Natural killer cell (primary cell): ENCODE results near the gene TIGD2. TPM values are rescaled to one million over a fixed set of nuclear protein-coding genes. Genes with fewer than 3 reads are reported as not detected.

Experiments
- ATAC-seq, 3 donors: fragments of 150-1000 bp in 2 of 3; fragments of 200-7000 bp in 1 of 3; cut with Tn5 transposase; 1 replicate in 1 of 3; 2 replicates in 2 of 3; pipeline ENCODE4 v1.10.0; 2021; ENCODE audit warnings: mild to moderate bottlenecking in 2 of 3, moderate library complexity in 2 of 3
- DNase-seq, 2 donors: peaks; one replicate each; pipeline versions ENCODE4 v3.0.0 to v3.0.0-alpha.2; 2013 to 2021; ENCODE audit warnings: mixed read lengths in 1 of 2
- H3K27ac ChIP-seq: one replicate; pipeline ENCODE4 v1.5.1; 2013; ENCODE audit warnings: mild to moderate bottlenecking, low read length
- H3K27me3 ChIP-seq: one replicate; pipeline ENCODE4 v1.6.1; 2013; ENCODE audit warnings: low read length; ENCODE audit not compliant: control insufficient read depth, insufficient read depth
- H3K36me3 ChIP-seq: one replicate; pipeline ENCODE4 v1.6.1; 2013; ENCODE audit warnings: low read length; ENCODE audit not compliant: control insufficient read depth, insufficient read depth
- H3K4me1 ChIP-seq: one replicate; pipeline ENCODE4 v1.6.1; 2013; ENCODE audit warnings: low read length; ENCODE audit not compliant: control insufficient read depth, insufficient read depth
- H3K4me3 ChIP-seq: one replicate; pipeline ENCODE4 v1.5.1; 2013; ENCODE audit warnings: low read length
- H3K9me3 ChIP-seq: one replicate; pipeline ENCODE4 v1.6.1; 2013; ENCODE audit warnings: low read length; ENCODE audit not compliant: control insufficient read depth, insufficient read depth
- H3K27ac Mint-ChIP-seq, 2 donors: one replicate each; pipeline ENCODE4 v1.8.0; 2022; ENCODE audit warnings: mild to moderate bottlenecking in 2 of 2, mixed read lengths in 2 of 2, moderate library complexity in 1 of 2
- H3K27me3 Mint-ChIP-seq, 2 donors: one replicate each; pipeline ENCODE4 v1.8.0; 2022; ENCODE audit warnings: low read depth in 2 of 2, mixed read lengths in 2 of 2
- H3K36me3 Mint-ChIP-seq: one replicate; pipeline ENCODE4 v1.8.0; 2022; ENCODE audit warnings: mixed read lengths
- H3K4me1 Mint-ChIP-seq, 2 donors: one replicate each; pipeline ENCODE4 v1.8.0; 2022; ENCODE audit warnings: mixed read lengths in 2 of 2
- H3K4me3 Mint-ChIP-seq: one replicate; pipeline ENCODE4 v1.8.0; 2022; ENCODE audit warnings: mild to moderate bottlenecking, moderate library complexity, mixed read lengths
- H3K9me3 Mint-ChIP-seq, 2 donors: one replicate each; pipeline ENCODE4 v1.8.0; 2022; ENCODE audit warnings: mixed read lengths in 2 of 2
- CTCF ChIP-seq: fragments of 200-600 bp; IDR thresholded peaks from one replicate; pipeline ENCODE4 v1.8.0; 2022; ENCODE audit warnings: antibody characterized with exemption
- WGBS: methylation state at CpG from one replicate; pipeline ENCODE4 v1.1.7; 2013; ENCODE audit warnings: missing lambda C conversion rate; ENCODE audit not compliant: insufficient coverage; 5-methylcytosine and 5-hydroxymethylcytosine counted together
- intact Hi-C: fragments of 100-400 bp; cut with micrococcal nuclease; formaldehyde crosslinking; loops from one replicate; pipeline ENCODE4 v1.14.2; 2022
- total RNA-seq, 4 donors: library from RNA; stranded (reverse); fragments of 120-200 nt in 1 of 4; gene quantifications; one replicate each; pipeline versions ENCODE4 v1.2.3 to v1.2.4, GENCODE V29; 2013 to 2022

TIGD2 gene
- total RNA-seq, 3 donors from 2014 or later (not counting 1 experiment from before 2014, with no cell fraction given), result 3.2 to 7.6 (median 5.1) TPM

- intact Hi-C loops, result loop anchor here (10.0 kb wide), 1 partner anchor 178 kb away; no protein-coding TSS in a partner anchor
- Mint-ChIP-seq H3K9me3 (no peaks in the 10 kb centered on the region), H3K27me3 (no peaks in the 10 kb centered on the region), H3K4me1 (peaks cover 14 to 15% of the 10 kb centered on the region in 2 donors), H3K27ac (no peak overlapping the region), H3K36me3 (no peaks in the 10 kb centered on the region), H3K4me3 (no peak overlapping the region)
- Histone ChIP-seq H3K9me3 (no peaks in the 10 kb centered on the region), H3K27me3 (no peaks in the 10 kb centered on the region), H3K36me3 (no peaks in the 10 kb centered on the region), H3K4me3 (no peak overlapping the region), H3K4me1 (peaks cover 2% of the 10 kb centered on the region), H3K27ac (no peak overlapping the region)
- WGBS, result 81% methylated on average over 2 of the region's 3 CpGs
- DNase-seq (no peak), ATAC-seq (no peak)
- no peak for TF ChIP-seq CTCF
Observed at GRCh38 chr4:89117115-89117514, 5.8 kb downstream of the TIGD2 start.

- H3K36me3 Mint-ChIP-seq, result no peaks in the 10 kb centered on the region
- no peak overlapping the region for H3K27ac Mint-ChIP-seq
- no peak overlapping the region for H3K4me3 ChIP-seq
- H3K4me3 Mint-ChIP-seq, result no peak overlapping the region
- no peaks in the 10 kb centered on the region for H3K27me3 Mint-ChIP-seq
- H3K9me3 ChIP-seq, result no peaks in the 10 kb centered on the region
- DNase-seq (no peak), ATAC-seq (no peak)
- H3K9me3 Mint-ChIP-seq, result no peaks in the 10 kb centered on the region
- no peak overlapping the region for H3K27ac ChIP-seq
- no peaks in the 10 kb centered on the region for H3K4me1 Mint-ChIP-seq
- no peaks in the 10 kb centered on the region for H3K36me3 ChIP-seq
- no peaks in the 10 kb centered on the region for H3K4me1 ChIP-seq
- WGBS, result no CpG with 5 or more reads among the region's 1 CpG
- H3K27me3 ChIP-seq, result no peaks in the 10 kb centered on the region
- intact Hi-C loops, result loop anchor here (10.0 kb wide), 1 partner anchor 176 kb away; no protein-coding TSS in a partner anchor
- no peak for TF ChIP-seq CTCF
Observed at GRCh38 chr4:89119166-89119565, 7.8 kb downstream of the TIGD2 start.

- no peak for TF ChIP-seq CTCF
- H3K4me1 ChIP-seq, result no peaks in the 10 kb centered on the region
- H3K4me3 Mint-ChIP-seq, result no peak overlapping the region
- ATAC-seq (no peak), DNase-seq (no peak)
- no peaks in the 10 kb centered on the region for H3K36me3 ChIP-seq
- H3K27ac ChIP-seq, result no peak overlapping the region
- H3K4me1 Mint-ChIP-seq, result no peaks in the 10 kb centered on the region
- no peaks in the 10 kb centered on the region for H3K27me3 ChIP-seq
- no peaks in the 10 kb centered on the region for H3K9me3 Mint-ChIP-seq
- H3K36me3 Mint-ChIP-seq, result no peaks in the 10 kb centered on the region
- no peak overlapping the region for H3K27ac Mint-ChIP-seq
- intact Hi-C loops, result loop anchor here (10.0 kb wide), 1 partner anchor 175 kb away; no protein-coding TSS in a partner anchor
- WGBS, result 98% methylated on average over 2 of the region's 3 CpGs
- no peaks in the 10 kb centered on the region for H3K9me3 ChIP-seq
- H3K4me3 ChIP-seq, result no peak overlapping the region
- no peaks in the 10 kb centered on the region for H3K27me3 Mint-ChIP-seq
Observed at GRCh38 chr4:89119836-89120235, 8.5 kb downstream of the TIGD2 start.

GRCh38 chr4:89121387-89122068 lies 10.2 kb downstream of the TIGD2 start:
- Histone ChIP-seq H3K27ac (no peak overlapping the region), H3K4me1 (no peaks in the 10 kb centered on the region), H3K36me3 (no peaks in the 10 kb centered on the region), H3K27me3 (no peaks in the 10 kb centered on the region), H3K9me3 (no peaks in the 10 kb centered on the region), H3K4me3 (no peak overlapping the region)
- no peaks in the 10 kb centered on the region for H3K4me1 Mint-ChIP-seq
- intact Hi-C loops, result no loop called here
- DNase-seq (no peak), ATAC-seq (no peak)
- H3K36me3 Mint-ChIP-seq, result no peaks in the 10 kb centered on the region
- no peaks in the 10 kb centered on the region for H3K27me3 Mint-ChIP-seq
- no peak overlapping the region for H3K27ac Mint-ChIP-seq
- no peaks in the 10 kb centered on the region for H3K9me3 Mint-ChIP-seq
- H3K4me3 Mint-ChIP-seq, result no peak overlapping the region
- no peak for TF ChIP-seq CTCF
- WGBS, result no CpG with 5 or more reads among the region's 3 CpGs
